GM23248 (cell line): ENCODE data around the gene DDA1.

Source experiments
- EZH2 ChIP-seq: fragments of 200-600 bp; sonication (generic); IDR thresholded peaks from 2 replicates; pipeline ENCODE4 v1.6.1; 2018; ENCODE audit warnings: antibody characterized with exemption, mild to moderate bottlenecking; ENCODE audit not compliant: insufficient read depth, poor library complexity, severe bottlenecking
- EZH2phosphoT487 ChIP-seq: fragments of 200-600 bp; sonication (generic); IDR thresholded peaks from 2 replicates; pipeline ENCODE4 v1.6.1; 2018; ENCODE audit warnings: antibody characterized with exemption, moderate library complexity, mild to moderate bottlenecking, low read depth; ENCODE audit not compliant: insufficient read depth

DNA sequence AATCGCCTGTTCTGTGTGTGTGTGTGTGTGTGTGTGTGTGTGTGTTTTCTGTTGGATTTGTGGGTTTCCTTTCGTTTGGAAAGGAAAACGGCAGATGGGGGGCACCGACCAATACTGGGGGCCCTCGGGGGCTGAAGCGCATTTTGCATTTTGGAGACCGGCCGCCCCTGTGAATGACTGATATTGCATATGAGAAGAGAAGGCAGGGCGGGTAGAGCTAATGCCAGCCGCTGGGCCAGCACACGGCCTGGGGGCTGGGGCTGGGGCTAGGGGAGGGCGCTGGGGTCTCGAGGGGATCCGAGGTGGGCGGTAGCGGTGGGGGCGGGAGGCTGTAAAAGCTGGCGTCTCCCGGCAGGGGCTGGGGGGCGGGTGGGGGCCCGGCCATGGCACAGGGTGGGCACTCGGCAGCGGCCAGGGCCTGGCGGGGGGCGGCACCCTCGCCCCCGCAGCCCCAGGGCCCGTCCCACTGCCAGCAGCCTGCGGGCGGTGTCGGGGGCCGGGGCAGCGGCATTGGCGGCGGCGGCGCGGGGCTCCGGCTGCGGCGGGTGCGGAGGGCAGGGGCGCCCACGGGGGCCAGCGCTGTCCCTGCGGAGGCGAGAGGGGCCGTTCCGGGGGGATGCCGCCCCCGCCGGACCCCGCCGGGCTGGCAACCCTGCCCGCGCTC, 14.1 kb downstream of the DDA1 start:
- TF ChIP-seq EZH2 (no peak), EZH2phosphoT487 (no peak)
